OCI-LY3 (cell line): ENCODE data around the gene EFNA3.

Experiments
- H2AFZ ChIP-seq: fragments of 200-600, 300-600 bp; shearing (Covaris generic); 2 replicates; pipeline ENCODE4 v1.6.0; 2014; ENCODE audit warnings: antibody characterized with exemption, low read depth, low read length
- H3K27ac ChIP-seq: fragments of 200-600, 300-600 bp; sonication (generic); 2 replicates; pipeline ENCODE4 v1.5.1; 2014; ENCODE audit warnings: mild to moderate bottlenecking, low read length, moderate library complexity, mixed read lengths
- H3K27me3 ChIP-seq: fragments of 200-600, 300-600 bp; sonication (generic); 2 replicates; pipeline ENCODE4 v1.6.1; 2014; ENCODE audit warnings: low read depth, low read length, mixed read lengths
- H3K36me3 ChIP-seq: fragments of 200-600, 300-600 bp; sonication (generic); replicated peaks from 2 replicates; pipeline ENCODE3; 2014; ENCODE audit warnings: low read depth, low read length, mixed read lengths
- H3K4me1 ChIP-seq: fragments of 300-600, 200-600 bp; sonication (generic); 2 replicates; pipeline ENCODE4 v1.6.1; 2014; ENCODE audit warnings: low read length, mixed read lengths
- H3K4me2 ChIP-seq: fragments of 200-600, 300-600 bp; sonication (generic); 2 replicates; pipeline ENCODE4 v1.6.1; 2014; ENCODE audit warnings: low read length, mixed read lengths
- H3K4me3 ChIP-seq: fragments of 300-600, 200-600 bp; sonication (generic); 2 replicates; pipeline ENCODE4 v1.5.1; 2014; ENCODE audit warnings: antibody characterized with exemption, mild to moderate bottlenecking, low read length, moderate library complexity
- H3K79me2 ChIP-seq: fragments of 300-600, 200-600 bp; shearing (Covaris generic); 2 replicates; pipeline ENCODE4 v1.6.1; 2014; ENCODE audit warnings: mild to moderate bottlenecking, low read length, mixed read lengths
- H3K9ac ChIP-seq: fragments of 300-600, 200-600 bp; shearing (Covaris generic); 2 replicates; pipeline ENCODE4 v1.6.0; 2014; ENCODE audit warnings: mild to moderate bottlenecking, low read length, moderate library complexity
- H3K9me3 ChIP-seq: fragments of 200-600, 300-600 bp; shearing (Covaris generic); 2 replicates; pipeline ENCODE4 v1.6.1; 2014; ENCODE audit warnings: low read length, mixed read lengths; ENCODE audit not compliant: insufficient read depth
- H4K20me1 ChIP-seq: fragments of 200-600, 300-600 bp; sonication (generic); 2 replicates; pipeline ENCODE4 v1.6.1; 2016; ENCODE audit warnings: low read length, mixed read lengths; ENCODE audit not compliant: insufficient read depth
- EZH2phosphoT487 ChIP-seq: fragments of 200-600 bp; shearing (Covaris generic); IDR thresholded peaks from 2 replicates; pipeline ENCODE4 v1.6.1; 2018; ENCODE audit warnings: antibody characterized with exemption, mixed run types, low read depth
- TF ChIP-seq, protein P1 (sequence below): fragments of 200-600, 300-600 bp; sonication (generic); IDR thresholded peaks from 2 replicates; pipeline ENCODE4 v1.5.1; 2014; ENCODE audit warnings: antibody characterized with exemption, low read length, low read depth

The EFNA3 gene

DNA sequence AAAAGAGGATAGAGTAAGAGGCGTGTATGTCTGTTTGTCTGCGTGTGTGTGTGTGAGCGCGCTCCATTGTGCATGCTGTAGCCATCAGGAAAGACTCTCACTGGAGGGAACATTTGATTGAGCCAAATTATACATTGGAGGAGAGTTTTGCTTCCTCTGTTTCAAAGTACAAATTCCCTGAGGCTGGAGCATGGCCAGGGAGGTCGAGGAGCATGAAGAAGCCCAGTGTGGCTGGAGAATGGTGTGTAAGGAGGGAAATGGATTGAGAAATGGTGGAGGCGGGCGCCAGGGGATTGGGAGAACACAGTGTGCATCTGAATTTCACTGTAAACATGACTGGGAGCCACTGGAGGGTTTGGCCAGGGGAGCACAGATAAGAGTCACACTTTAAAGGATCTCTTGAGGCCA lies 27.0 kb downstream of the EFNA3 start:
- Histone ChIP-seq H3K4me1 (0 out of 2 replicates have a peak, but pooled peaks cover 4% of the 10 kb centered on the region), H2AFZ (no peak overlapping the region), H3K9me3 (no peaks in the 10 kb centered on the region), H3K9ac (no peak overlapping the region), H3K27me3 (peaks cover 19% of the 10 kb centered on the region), H4K20me1 (no peaks in the 10 kb centered on the region), H3K36me3 (no peaks in the 10 kb centered on the region), H3K79me2 (no peaks in the 10 kb centered on the region), H3K27ac (no peak overlapping the region), H3K4me2 (no peak overlapping the region), H3K4me3 (no peak overlapping the region)
- TF ChIP-seq EZH2phosphoT487, result no peak
- TF ChIP-seq, protein P1, sequence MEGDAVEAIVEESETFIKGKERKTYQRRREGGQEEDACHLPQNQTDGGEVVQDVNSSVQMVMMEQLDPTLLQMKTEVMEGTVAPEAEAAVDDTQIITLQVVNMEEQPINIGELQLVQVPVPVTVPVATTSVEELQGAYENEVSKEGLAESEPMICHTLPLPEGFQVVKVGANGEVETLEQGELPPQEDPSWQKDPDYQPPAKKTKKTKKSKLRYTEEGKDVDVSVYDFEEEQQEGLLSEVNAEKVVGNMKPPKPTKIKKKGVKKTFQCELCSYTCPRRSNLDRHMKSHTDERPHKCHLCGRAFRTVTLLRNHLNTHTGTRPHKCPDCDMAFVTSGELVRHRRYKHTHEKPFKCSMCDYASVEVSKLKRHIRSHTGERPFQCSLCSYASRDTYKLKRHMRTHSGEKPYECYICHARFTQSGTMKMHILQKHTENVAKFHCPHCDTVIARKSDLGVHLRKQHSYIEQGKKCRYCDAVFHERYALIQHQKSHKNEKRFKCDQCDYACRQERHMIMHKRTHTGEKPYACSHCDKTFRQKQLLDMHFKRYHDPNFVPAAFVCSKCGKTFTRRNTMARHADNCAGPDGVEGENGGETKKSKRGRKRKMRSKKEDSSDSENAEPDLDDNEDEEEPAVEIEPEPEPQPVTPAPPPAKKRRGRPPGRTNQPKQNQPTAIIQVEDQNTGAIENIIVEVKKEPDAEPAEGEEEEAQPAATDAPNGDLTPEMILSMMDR, result no peak

DNA sequence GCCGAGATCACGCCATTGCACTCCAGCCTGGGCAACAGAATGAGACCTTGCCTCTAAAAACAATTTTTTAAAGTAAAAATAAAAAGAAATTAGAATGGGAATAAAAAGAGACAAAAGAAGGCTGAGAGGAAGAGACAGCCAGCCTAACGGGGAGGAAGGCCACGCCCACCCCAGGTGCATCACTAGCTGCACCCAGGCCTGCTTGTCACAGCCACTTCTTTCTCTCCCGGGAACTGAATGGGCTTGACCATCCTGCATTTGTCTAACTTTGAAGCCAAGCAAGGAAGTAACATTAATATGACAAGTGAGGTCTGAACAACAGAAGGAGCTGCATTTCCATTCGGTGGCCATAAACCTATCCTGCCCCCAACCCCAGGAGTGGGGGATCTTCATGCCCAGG lies 28.2 kb downstream of the EFNA3 start:
- Histone ChIP-seq H3K4me1 (0 out of 2 replicates have a peak, but pooled peaks cover 4% of the 10 kb centered on the region), H3K4me3 (no peak overlapping the region), H3K27me3 (peaks cover 19% of the 10 kb centered on the region), H4K20me1 (no peaks in the 10 kb centered on the region), H3K4me2 (no peak overlapping the region), H3K79me2 (no peaks in the 10 kb centered on the region), H2AFZ (no peak overlapping the region), H3K36me3 (no peaks in the 10 kb centered on the region), H3K9ac (no peak overlapping the region), H3K27ac (no peak overlapping the region), H3K9me3 (no peaks in the 10 kb centered on the region)
- no peak for TF ChIP-seq EZH2phosphoT487
- TF ChIP-seq, protein P1, result no peak

DNA sequence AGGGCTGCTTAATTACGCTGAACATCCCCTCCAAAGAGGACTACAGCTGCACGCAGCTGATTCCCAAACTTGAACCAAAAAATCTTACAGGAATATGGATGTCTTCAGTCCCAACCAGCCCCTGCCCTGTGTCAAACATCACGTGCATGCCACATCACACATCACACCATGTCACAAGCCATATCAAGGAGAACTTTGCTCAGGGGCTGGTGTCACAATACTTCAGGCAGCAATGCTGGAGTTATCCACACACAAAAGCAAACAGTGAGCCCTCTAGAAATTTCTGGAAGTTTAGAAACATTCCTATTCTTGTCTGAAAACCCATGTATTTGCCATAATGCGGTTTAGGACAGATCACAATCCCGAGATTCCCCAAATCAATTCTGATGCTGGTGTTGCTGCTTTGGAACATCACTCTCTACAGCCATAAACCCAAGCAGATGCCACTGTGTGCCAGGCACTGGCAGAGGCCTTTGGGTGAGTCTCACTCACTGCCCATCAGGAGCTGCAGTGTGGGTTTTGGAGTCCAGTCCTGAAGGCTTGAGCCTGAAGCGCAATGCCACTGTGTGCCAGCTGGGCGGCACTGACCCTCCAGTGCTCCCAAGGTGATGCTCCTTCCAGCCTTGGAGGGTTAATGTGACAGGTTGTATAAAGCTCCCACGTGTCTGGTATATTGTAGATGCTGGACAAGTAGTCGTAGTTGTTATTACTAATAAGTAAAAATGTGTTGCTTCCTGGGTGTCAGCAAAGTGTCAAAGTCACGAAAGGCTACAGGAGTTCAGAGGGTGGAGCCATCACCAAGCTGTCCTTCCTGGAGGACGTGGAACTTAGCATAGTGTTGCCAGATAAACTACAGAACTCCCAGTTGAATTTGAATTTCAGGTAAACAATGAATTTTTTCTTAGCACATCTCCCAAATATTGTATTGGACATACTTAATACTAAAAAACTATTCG lies 28.9 kb downstream of the EFNA3 start:
- Histone ChIP-seq H3K27ac (no peak overlapping the region), H4K20me1 (no peaks in the 10 kb centered on the region), H3K9me3 (no peaks in the 10 kb centered on the region), H3K9ac (no peak overlapping the region), H3K4me1 (0 out of 2 replicates have a peak, but pooled peaks cover 4% of the 10 kb centered on the region), H3K4me3 (no peak overlapping the region), H2AFZ (no peak overlapping the region), H3K79me2 (no peaks in the 10 kb centered on the region), H3K4me2 (no peak overlapping the region), H3K36me3 (no peaks in the 10 kb centered on the region), H3K27me3 (peaks cover 19% of the 10 kb centered on the region)
- TF ChIP-seq EZH2phosphoT487, result no peak
- TF ChIP-seq, protein P1, result no peak

DNA sequence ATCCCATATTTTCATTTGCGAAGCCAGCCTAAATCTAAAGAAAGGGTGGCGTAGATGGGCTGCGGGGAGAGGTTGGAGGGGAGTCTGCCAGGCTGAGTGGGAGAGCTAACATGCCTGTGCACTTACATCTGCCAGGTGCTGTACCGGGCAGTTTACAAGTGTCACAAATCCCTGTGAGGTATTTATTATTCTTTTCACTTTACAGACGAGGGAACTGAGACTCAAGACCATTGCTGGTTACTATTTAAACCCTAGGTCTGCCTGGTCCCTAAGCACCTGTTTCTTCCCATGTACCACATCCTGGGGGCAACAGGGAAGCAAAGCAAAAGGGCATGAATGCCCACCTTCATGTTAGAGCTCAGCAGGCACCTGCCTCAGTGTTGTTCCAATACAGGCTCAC lies 29.7 kb downstream of the EFNA3 start:
- no peak overlapping the region for H3K27ac ChIP-seq
- no peaks in the 10 kb centered on the region for H3K36me3 ChIP-seq
- H3K9me3 ChIP-seq, result no peaks in the 10 kb centered on the region
- no peak for TF ChIP-seq EZH2phosphoT487
- TF ChIP-seq, protein P1, result no peak
- H3K4me3 ChIP-seq, result no peak overlapping the region
- no peak overlapping the region for H2AFZ ChIP-seq
- no peak overlapping the region for H3K9ac ChIP-seq
- no peaks in the 10 kb centered on the region for H4K20me1 ChIP-seq
- H3K79me2 ChIP-seq, result no peaks in the 10 kb centered on the region
- peaks cover 19% of the 10 kb centered on the region for H3K27me3 ChIP-seq
- 0 out of 2 replicates have a peak, but pooled peaks cover 4% of the 10 kb centered on the region for H3K4me1 ChIP-seq
- no peak overlapping the region for H3K4me2 ChIP-seq
